Activated T-helper 1 cell treated with anti-CD3 and anti-CD28 coated beads, Interleukin-12 subunit alpha, Interleukin-12 subunit beta, Interleukin-2, Interleukin-4 antibody, amounts not matched to agents 30 ng/mL and 10 ng/mL and 1 ng/mL, durations not matched to agents 14 hours and 24 hours and 36 hours (primary cell): Measurements from ENCODE around the gene GSTO2. TPM values are rescaled to one million over a fixed set of nuclear protein-coding genes. Genes with fewer than 3 reads are reported as not detected.
"Not testable (repeated sequence)": the region's sequence is repeated elsewhere in the genome, so short reads cannot be mapped to it uniquely, and the experiment has no call there.

Experiments used
- DNase-seq: peaks from one replicate; pipeline ENCODE4 v3.0.0; 2021; ENCODE audit warnings: low spot score
- H3K27ac Mint-ChIP-seq: one replicate; pipeline ENCODE4 v1.8.0; 2021; ENCODE audit warnings: mild to moderate bottlenecking, mixed read lengths
- H3K27me3 Mint-ChIP-seq: one replicate; pipeline ENCODE4 v1.8.0; 2022; ENCODE audit warnings: mild to moderate bottlenecking, moderate library complexity, mixed read lengths; ENCODE audit not compliant: insufficient read depth
- H3K36me3 Mint-ChIP-seq: one replicate; pipeline ENCODE4 v1.8.0; 2021; ENCODE audit warnings: low read depth, mixed read lengths
- H3K4me1 Mint-ChIP-seq: one replicate; pipeline ENCODE4 v1.8.0; 2021; ENCODE audit warnings: low read depth, mixed read lengths
- H3K4me3 Mint-ChIP-seq: one replicate; pipeline ENCODE4 v1.8.0; 2021; ENCODE audit warnings: mild to moderate bottlenecking, moderate library complexity, mixed read lengths
- H3K9me3 Mint-ChIP-seq: one replicate; pipeline ENCODE4 v1.8.0; 2021; ENCODE audit warnings: mixed read lengths
- intact Hi-C: fragments of 100-400 bp; cut with micrococcal nuclease; formaldehyde crosslinking; loops from one replicate; pipeline ENCODE4 v1.15.1; 2024
- total RNA-seq: library from RNA; stranded (reverse); gene quantifications from 2 replicates; pipeline ENCODE4 v1.2.3, GENCODE V29; 2022

GSTO2 gene
- 1.1 and 1.2 TPM in 2 replicates for total RNA-seq

GRCh38 chr10:104268713-104269645 is at the start of gene GSTO2:
Gene GSTO2, plus strand, starts transcription at chr10:104269184. Its CDS starts 5,732 bp downstream, at chr10:104274916.
- Mint-ChIP-seq H3K27me3 (peaks cover 4% of the 10 kb centered on the region), H3K36me3 (peaks cover 37% of the 10 kb centered on the region), H3K4me3 (peak within 1 kb of the TSS; percentile 92), H3K9me3 (no peaks in the 10 kb centered on the region), H3K4me1 (peaks cover 45% of the 10 kb centered on the region), H3K27ac (peak within 1 kb of the TSS; percentile 96)
- intact Hi-C loops: loop anchor here (1.0 to 2.0 kb wide), 8 partner anchors 9 to 358 kb away; partner anchors contain the start of genes CFAP43, CFAP58 and ITPRIP
- DNase-seq: peak; percentile 98

GRCh38 chr10:104220522-104220921 is 48.5 kb upstream of the GSTO2 start:
- intact Hi-C loops: no loop called here
- no peak overlapping the region for H3K4me3 Mint-ChIP-seq
- H3K4me1 Mint-ChIP-seq: no peaks in the 10 kb centered on the region
- no peaks in the 10 kb centered on the region for H3K36me3 Mint-ChIP-seq
- no peak overlapping the region for H3K27ac Mint-ChIP-seq
- DNase-seq: no peak
- no peaks in the 10 kb centered on the region for H3K9me3 Mint-ChIP-seq
- peaks cover 22% of the 10 kb centered on the region for H3K27me3 Mint-ChIP-seq

- DNase-seq: no peak
- no peaks in the 10 kb centered on the region for H3K4me1 Mint-ChIP-seq
- H3K9me3 Mint-ChIP-seq: no peaks in the 10 kb centered on the region
- no peak overlapping the region for H3K4me3 Mint-ChIP-seq
- H3K27me3 Mint-ChIP-seq: peaks cover 29% of the 10 kb centered on the region
- H3K27ac Mint-ChIP-seq: no peak overlapping the region
- no peaks in the 10 kb centered on the region for H3K36me3 Mint-ChIP-seq
- intact Hi-C loops: no loop called here
These were observed 45.7 kb upstream of the GSTO2 start for GRCh38 chr10:104223304-104223703.

- Mint-ChIP-seq H3K27me3 (peaks cover 29% of the 10 kb centered on the region), H3K9me3 (peaks cover 5% of the 10 kb centered on the region), H3K36me3 (no peaks in the 10 kb centered on the region), H3K4me3 (no peak overlapping the region), H3K27ac (no peak overlapping the region), H3K4me1 (peaks cover 12% of the 10 kb centered on the region)
- no peak for DNase-seq
- intact Hi-C loops: loop anchor here (10.0 kb wide), 1 partner anchor 476 kb away; no protein-coding TSS in a partner anchor
These were observed 38.5 kb upstream of the GSTO2 start for GRCh38 chr10:104230490-104230889.

GRCh38 chr10:104231784-104232612 is 37.0 kb upstream of the GSTO2 start, which contains the start of gene CFAP43:
Gene CFAP43, minus strand, starts transcription at chr10:104232364. Its CDS starts 118 bp downstream, at chr10:104232246.
- Mint-ChIP-seq H3K36me3 (no peaks in the 10 kb centered on the region), H3K9me3 (peaks cover 10% of the 10 kb centered on the region), H3K27ac (peak within 1 kb of the TSS; percentile 63), H3K27me3 (peaks cover 33% of the 10 kb centered on the region), H3K4me1 (peaks cover 12% of the 10 kb centered on the region), H3K4me3 (peak within 1 kb of the TSS; percentile 82)
- DNase-seq: peak; percentile 99
- intact Hi-C loops: loop anchor here (1.0 to 10.0 kb wide), 8 partner anchors 24 to 477 kb away; partner anchors contain the start of genes GSTO2, ITPRIP, SLK and STN1

- Mint-ChIP-seq H3K4me1 (peaks cover 12% of the 10 kb centered on the region), H3K27me3 (peaks cover 36% of the 10 kb centered on the region), H3K36me3 (no peaks in the 10 kb centered on the region), H3K27ac (peak overlapping the region; percentile 60), H3K4me3 (peak overlapping the region; percentile 82), H3K9me3 (peaks cover 10% of the 10 kb centered on the region)
- intact Hi-C loops: loop anchor here (1.0 to 10.0 kb wide), 8 partner anchors 24 to 478 kb away; partner anchors contain the start of genes GSTO2, ITPRIP, SLK and STN1
- DNase-seq: no peak
These were observed 36.3 kb upstream of the GSTO2 start for GRCh38 chr10:104232613-104233102.

GRCh38 chr10:104233817-104234216 is 35.2 kb upstream of the GSTO2 start:
- Mint-ChIP-seq H3K27ac (no peak overlapping the region), H3K4me3 (peak overlapping the region; percentile 58), H3K9me3 (peaks cover 10% of the 10 kb centered on the region), H3K27me3 (peaks cover 35% of the 10 kb centered on the region), H3K36me3 (no peaks in the 10 kb centered on the region), H3K4me1 (peaks cover 12% of the 10 kb centered on the region)
- DNase-seq: no peak
- intact Hi-C loops: loop anchor here (2.0 to 10.0 kb wide), 2 partner anchors 267 to 479 kb away; partner anchors contain the start of gene SLK

GRCh38 chr10:104234934-104235333 is 34.0 kb upstream of the GSTO2 start:
- H3K4me3 Mint-ChIP-seq: no peak overlapping the region
- H3K27ac Mint-ChIP-seq: no peak overlapping the region
- H3K27me3 Mint-ChIP-seq: peaks cover 41% of the 10 kb centered on the region
- DNase-seq: no peak
- H3K4me1 Mint-ChIP-seq: peaks cover 12% of the 10 kb centered on the region
- peaks cover 10% of the 10 kb centered on the region for H3K9me3 Mint-ChIP-seq
- intact Hi-C loops: loop anchor here (10.0 kb wide), 1 partner anchor 480 kb away; no protein-coding TSS in a partner anchor
- H3K36me3 Mint-ChIP-seq: no peaks in the 10 kb centered on the region

- no peaks in the 10 kb centered on the region for H3K36me3 Mint-ChIP-seq
- H3K9me3 Mint-ChIP-seq: peaks cover 10% of the 10 kb centered on the region
- peaks cover 12% of the 10 kb centered on the region for H3K4me1 Mint-ChIP-seq
- peaks cover 41% of the 10 kb centered on the region for H3K27me3 Mint-ChIP-seq
- no peak for DNase-seq
- H3K27ac Mint-ChIP-seq: no peak overlapping the region
- no peak overlapping the region for H3K4me3 Mint-ChIP-seq
- intact Hi-C loops: loop anchor here (10.0 kb wide), 1 partner anchor 481 kb away; no protein-coding TSS in a partner anchor
These were observed 33.2 kb upstream of the GSTO2 start for GRCh38 chr10:104235801-104236200.

- peaks cover 2% of the 10 kb centered on the region for H3K36me3 Mint-ChIP-seq
- intact Hi-C loops: no loop called here
- H3K27me3 Mint-ChIP-seq: peaks cover 43% of the 10 kb centered on the region
- no peaks in the 10 kb centered on the region for H3K4me1 Mint-ChIP-seq
- H3K27ac Mint-ChIP-seq: no peak overlapping the region
- H3K9me3 Mint-ChIP-seq: peaks cover 9% of the 10 kb centered on the region
- no peak for DNase-seq
- H3K4me3 Mint-ChIP-seq: no peak overlapping the region
These were observed 28.9 kb upstream of the GSTO2 start for GRCh38 chr10:104240078-104240477.

- Mint-ChIP-seq H3K4me1 (peaks cover 8% of the 10 kb centered on the region), H3K27me3 (peaks cover 32% of the 10 kb centered on the region), H3K36me3 (peaks cover 2% of the 10 kb centered on the region)
These were observed 26.4 kb upstream of the GSTO2 start for GRCh38 chr10:104242545-104242944.

GRCh38 chr10:104243009-104243408 is 26.0 kb upstream of the GSTO2 start:
- H3K27ac Mint-ChIP-seq, H3K36me3 Mint-ChIP-seq, intact Hi-C loops, H3K9me3 Mint-ChIP-seq, DNase-seq, H3K4me3 Mint-ChIP-seq, H3K4me1 Mint-ChIP-seq: not testable (repeated sequence)
- peaks cover 32% of the 10 kb centered on the region for H3K27me3 Mint-ChIP-seq

More at GRCh38 chr10:104242545-104242944, 26.4 kb upstream of the GSTO2 start:
- intact Hi-C loops: no loop called here
- Mint-ChIP-seq H3K4me3 (no peak overlapping the region), H3K27ac (no peak overlapping the region), H3K9me3 (peaks cover 7% of the 10 kb centered on the region)
- DNase-seq: no peak
